Esophagus muscularis mucosa (tissue), 4 donors: ENCODE measurements around the gene PPARG. TPM values are rescaled to one million over a fixed set of nuclear protein-coding genes. Genes with fewer than 3 reads are reported as not detected.

Experiments used
- DNase-seq: peaks from one replicate; pipeline ENCODE4 v3.0.0-alpha.2; 2017; ENCODE audit errors: extremely low spot score
- H3K27ac ChIP-seq, 4 donors: fragments of 200-600 bp; sonication (generic); replicated peaks in 1 of 4; 1 replicate in 3 of 4; 2 replicates in 1 of 4; pipeline ENCODE4 v1.5.1; 2016 to 2019; ENCODE audit warnings: mild to moderate bottlenecking in 1 of 4
- H3K27me3 ChIP-seq, 4 donors: fragments of 200-600 bp; sonication (generic); one replicate each; pipeline versions ENCODE4 v1.5.1 to v1.6.0; 2016 to 2019
- H3K36me3 ChIP-seq, 4 donors: fragments of 200-600 bp; sonication (generic); one replicate each; pipeline ENCODE4 v1.5.1; 2016 to 2019
- H3K4me1 ChIP-seq, 4 donors: fragments of 200-600 bp; sonication (generic); one replicate each; pipeline ENCODE4 v1.5.1; 2016 to 2019
- H3K4me3 ChIP-seq, 4 donors: fragments of 200-600 bp; sonication (generic); 1 replicate in 2 of 4; 2 replicates in 2 of 4; pipeline ENCODE4 v1.5.1; 2016 to 2019; ENCODE audit warnings: mild to moderate bottlenecking in 4 of 4, moderate library complexity in 1 of 4
- H3K9me3 ChIP-seq, 4 donors: fragments of 200-600 bp; sonication (generic); 1 replicate in 3 of 4; 2 replicates in 1 of 4; pipeline ENCODE4 v1.5.1; 2016 to 2019
- CTCF ChIP-seq, 3 experiments: fragments of 200-600 bp in 2 of 3; fragments of 450-650 bp in 1 of 3; sonication (generic) in 2 of 3; IDR thresholded peaks; one replicate each; pipeline ENCODE4 v1.5.1; 2017 to 2019; ENCODE audit warnings: antibody characterized with exemption in 3 of 3, mild to moderate bottlenecking in 2 of 3, moderate library complexity in 1 of 3
- EP300 ChIP-seq: sonication (generic); formaldehyde crosslinking; IDR thresholded peaks from one replicate; pipeline ENCODE4 v1.6.1; 2017; ENCODE audit warnings: antibody characterized with exemption
- POLR2A ChIP-seq: fragments of 450-650 bp; IDR thresholded peaks from one replicate; pipeline ENCODE4 v1.6.1; 2017; ENCODE audit warnings: antibody characterized with exemption, moderate library complexity, mild to moderate bottlenecking, low read depth
- POLR2AphosphoS5 ChIP-seq, 2 donors: sonication (generic); formaldehyde crosslinking; IDR thresholded peaks; one replicate each; pipeline ENCODE4 v1.6.1; 2017; ENCODE audit warnings: antibody characterized with exemption in 2 of 2
- WGBS: methylation state at CpG from one replicate; pipeline ENCODE4 v1.1.5; 2018; 5-methylcytosine and 5-hydroxymethylcytosine counted together
- intact Hi-C: fragments of 100-400 bp; cut with DNase I; formaldehyde crosslinking; loops from one replicate; pipeline ENCODE4 v1.15.1; 2023
- total RNA-seq, 4 donors: library from RNA; depleted of rRNA; stranded (reverse); fragments of >200 nt; gene quantifications; one replicate each; pipeline versions ENCODE4 v1.1.0 to v1.2.1, GENCODE V29; 2016

The PPARG gene
- total RNA-seq, 4 donors from 2014 or later: 3.7 to 10.6 (median 8.8) TPM

DNA sequence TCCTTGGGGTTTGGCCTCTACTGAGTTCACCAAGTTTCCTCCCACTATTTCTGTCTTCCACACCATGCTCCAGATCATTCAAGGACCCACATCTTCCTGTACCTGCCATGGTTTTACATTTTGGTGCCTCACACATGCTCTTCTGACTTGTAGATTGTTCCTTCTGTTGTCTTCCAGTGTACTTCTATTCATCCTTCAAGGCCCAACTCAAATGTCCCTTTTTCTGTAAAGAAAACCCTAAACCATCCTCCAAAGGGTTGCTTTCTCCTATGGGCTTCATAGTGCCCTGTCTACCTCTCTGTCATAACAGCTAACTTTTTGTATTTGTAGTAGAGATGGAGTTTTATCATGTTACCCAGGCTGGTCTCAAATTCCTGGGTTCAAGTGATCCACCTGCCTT lies 175.3 kb downstream of the PPARG start:
- Histone ChIP-seq H3K36me3 (no peaks in the 10 kb centered on the region), H3K4me1 (peaks cover 0 to 10% (median 0%) of the 10 kb centered on the region in 4 donors), H3K27me3 (peaks cover 0 to 4% (median 0%) of the 10 kb centered on the region in 4 donors), H3K9me3 (no peaks in the 10 kb centered on the region), H3K27ac (no peak overlapping the region), H3K4me3 (no peak overlapping the region)
- no peak for TF ChIP-seq EP300
- TF ChIP-seq POLR2A: no peak
- TF ChIP-seq CTCF (IDR thresholded peaks at IDR 0.05): no peak
- TF ChIP-seq POLR2AphosphoS5 (IDR thresholded peaks at IDR 0.05): no peak
- intact Hi-C loops: no loop called here
- DNase-seq: no peak

DNA sequence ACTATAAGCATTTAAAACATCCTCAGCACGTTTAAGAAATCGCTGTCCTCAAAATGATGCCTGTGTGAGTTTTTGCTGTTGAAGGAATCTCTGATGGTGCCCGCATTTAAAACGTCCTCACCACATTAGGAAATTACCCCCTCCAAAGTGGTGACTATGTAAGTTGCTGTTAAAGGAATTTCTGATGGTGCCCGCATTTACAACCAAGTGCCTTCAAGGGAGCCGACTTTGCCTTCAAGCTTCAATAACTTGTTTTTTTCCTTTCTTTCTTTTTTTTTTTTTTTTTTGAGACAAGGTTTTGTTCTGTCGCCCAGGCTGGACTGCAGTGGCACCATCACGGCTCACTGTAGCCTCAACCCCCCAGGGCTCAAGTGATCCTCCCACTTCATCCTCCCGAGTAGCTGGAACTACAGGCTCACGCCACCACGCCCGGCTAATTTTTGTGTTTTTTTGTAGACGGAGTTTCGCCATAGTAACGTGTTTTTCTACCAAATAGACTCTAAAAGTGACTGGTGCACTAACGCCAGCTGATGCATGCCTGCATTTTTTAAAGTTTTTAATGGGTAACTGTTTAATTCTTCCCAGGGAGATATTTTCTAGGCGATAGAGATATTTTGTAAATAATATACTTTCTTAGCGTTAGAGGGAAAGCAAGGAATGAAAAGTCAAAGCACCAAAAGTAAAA lies 176.4 kb downstream of the PPARG start:
- intact Hi-C loops: no loop called here
- H3K27me3 ChIP-seq: peaks cover 0 to 4% (median 0%) of the 10 kb centered on the region in 4 donors
- H3K9me3 ChIP-seq: no peaks in the 10 kb centered on the region
- no peak overlapping the region for H3K4me3 ChIP-seq
- H3K4me1 ChIP-seq: peaks cover 0 to 10% (median 0%) of the 10 kb centered on the region in 4 donors
- no peak for DNase-seq
- 87% methylated on average over 18 of the region's 18 CpGs for WGBS
- TF ChIP-seq EP300 (no peak), CTCF (IDR thresholded peaks at IDR 0.05) (no peak), POLR2AphosphoS5 (IDR thresholded peaks at IDR 0.05) (no peak)
- H3K27ac ChIP-seq: no peak overlapping the region
- no peaks in the 10 kb centered on the region for H3K36me3 ChIP-seq

DNA sequence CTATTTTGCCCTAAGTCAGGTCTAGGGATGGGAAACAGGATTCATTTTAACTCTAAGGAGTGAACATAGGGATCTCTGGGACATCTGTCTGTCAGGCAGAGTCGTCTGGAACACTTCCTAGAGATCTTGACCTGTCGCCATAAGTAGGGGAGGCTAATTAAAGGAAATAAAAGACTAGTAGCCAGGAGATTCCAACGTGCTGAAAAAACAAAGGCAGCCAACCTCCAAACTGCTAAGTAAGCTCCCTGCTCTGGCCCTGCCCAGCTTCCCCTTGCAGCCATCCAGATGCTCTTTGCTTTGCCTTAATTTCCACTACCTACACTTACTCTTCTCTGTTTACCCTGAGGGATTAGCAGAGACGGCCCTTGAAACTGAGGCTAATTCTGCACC lies 177.0 kb downstream of the PPARG start:
- H3K4me3 ChIP-seq: no peak overlapping the region
- H3K36me3 ChIP-seq: no peaks in the 10 kb centered on the region
- no peak for DNase-seq
- TF ChIP-seq EP300 (no peak), POLR2A (no peak), CTCF (IDR thresholded peaks at IDR 0.05) (no peak), POLR2AphosphoS5 (IDR thresholded peaks at IDR 0.05) (no peak)
- no peak overlapping the region for H3K27ac ChIP-seq
- H3K9me3 ChIP-seq: no peaks in the 10 kb centered on the region
- intact Hi-C loops: no loop called here
- peaks cover 0 to 10% (median 0%) of the 10 kb centered on the region in 4 donors for H3K4me1 ChIP-seq
- WGBS: 53% methylated on average over 4 of the region's 4 CpGs
- H3K27me3 ChIP-seq: peaks cover 0 to 4% (median 0%) of the 10 kb centered on the region in 4 donors

GRCh38 chr3:12467746-12468145 lies 178.9 kb downstream of the PPARG start:
- Histone ChIP-seq H3K9me3 (no peaks in the 10 kb centered on the region), H3K27ac (no peak overlapping the region), H3K36me3 (no peaks in the 10 kb centered on the region), H3K27me3 (peaks cover 0 to 4% (median 0%) of the 10 kb centered on the region in 4 donors), H3K4me3 (no peak overlapping the region), H3K4me1 (peaks cover 0 to 1% (median 0%) of the 10 kb centered on the region in 4 donors)
- WGBS: 95% methylated on average over 2 of the region's 2 CpGs
- TF ChIP-seq EP300 (no peak), POLR2A (no peak), CTCF (IDR thresholded peaks at IDR 0.05) (no peak), POLR2AphosphoS5 (IDR thresholded peaks at IDR 0.05) (no peak)
- no peak for DNase-seq
- intact Hi-C loops: no loop called here

DNA sequence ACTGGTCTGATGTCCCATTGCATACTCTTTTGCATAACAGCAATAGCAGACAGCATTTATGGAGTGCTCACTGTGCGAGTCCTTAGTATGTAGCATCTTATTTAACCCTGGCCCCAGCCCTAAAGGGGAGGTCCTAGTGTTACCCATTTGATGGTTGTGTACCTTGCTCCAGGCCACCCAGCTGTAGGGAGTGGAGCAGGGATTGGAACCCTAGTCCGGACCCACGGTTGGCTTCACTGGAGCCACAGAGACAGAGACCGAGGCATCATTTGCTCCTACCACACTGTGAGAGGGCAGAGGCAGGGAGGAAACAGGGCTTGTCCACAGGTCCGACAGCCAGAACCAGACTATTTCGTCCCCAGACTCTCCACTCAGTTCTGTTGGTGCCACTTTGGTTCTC lies 179.4 kb downstream of the PPARG start:
- WGBS: 95% methylated on average over 4 of the region's 6 CpGs
- Histone ChIP-seq H3K27me3 (peaks cover 0 to 4% (median 0%) of the 10 kb centered on the region in 4 donors), H3K36me3 (no peaks in the 10 kb centered on the region), H3K27ac (no peak overlapping the region), H3K9me3 (no peaks in the 10 kb centered on the region), H3K4me3 (no peak overlapping the region), H3K4me1 (no peaks in the 10 kb centered on the region)
- no peak for DNase-seq
- intact Hi-C loops: no loop called here
- TF ChIP-seq CTCF (IDR thresholded peaks at IDR 0.05): no peak
- no peak for TF ChIP-seq EP300
- TF ChIP-seq POLR2A: no peak
- no peak for TF ChIP-seq POLR2AphosphoS5 (IDR thresholded peaks at IDR 0.05)
